Kasumi-1 (cell line): ENCODE measurements around the gene KIAA1755.
A peak's percentile ranks its signal among the peaks of the same experiment; 100 is the strongest.

Experiments
- DNase-seq, 2 experiments: peaks; one replicate each; lab custom pipeline; 2025; lab: John Stamatoyannopoulos, UW

KIAA1755 gene

DNA sequence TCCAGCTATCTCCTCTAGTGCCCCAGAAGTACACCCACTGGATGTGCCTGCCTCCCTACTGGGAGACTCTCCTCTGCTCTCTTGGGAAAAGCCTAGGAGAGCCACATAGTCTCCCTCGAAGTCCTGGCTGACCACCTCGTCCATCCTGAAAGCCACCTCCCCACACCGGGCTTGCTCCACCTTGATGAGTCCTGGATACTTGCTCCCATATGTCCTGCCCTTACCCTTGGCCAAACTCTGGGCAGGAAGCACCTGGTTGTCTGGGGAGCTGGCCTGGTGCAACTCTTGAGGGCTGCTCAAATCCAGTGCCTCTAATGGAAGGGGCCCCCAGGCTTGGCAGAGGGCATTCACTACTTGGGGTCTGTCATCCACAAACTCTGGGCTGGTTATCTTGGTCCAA lies 19.3 kb downstream of the KIAA1755 start:
- DNase-seq, result no peak

GRCh38 chr20:38239441-38239840 lies 21.1 kb downstream of the KIAA1755 start:
- DNase-seq, result no peak

GRCh38 chr20:38238829-38239228 lies 21.7 kb downstream of the KIAA1755 start:
- no peak for DNase-seq

- DNase-seq, result no peak
These were observed 23.2 kb downstream of the KIAA1755 start for GRCh38 chr20:38237381-38237780.

GRCh38 chr20:38231531-38232121 lies 28.9 kb downstream of the KIAA1755 start:
- DNase-seq, result peak; percentile 50 to 55

DNA sequence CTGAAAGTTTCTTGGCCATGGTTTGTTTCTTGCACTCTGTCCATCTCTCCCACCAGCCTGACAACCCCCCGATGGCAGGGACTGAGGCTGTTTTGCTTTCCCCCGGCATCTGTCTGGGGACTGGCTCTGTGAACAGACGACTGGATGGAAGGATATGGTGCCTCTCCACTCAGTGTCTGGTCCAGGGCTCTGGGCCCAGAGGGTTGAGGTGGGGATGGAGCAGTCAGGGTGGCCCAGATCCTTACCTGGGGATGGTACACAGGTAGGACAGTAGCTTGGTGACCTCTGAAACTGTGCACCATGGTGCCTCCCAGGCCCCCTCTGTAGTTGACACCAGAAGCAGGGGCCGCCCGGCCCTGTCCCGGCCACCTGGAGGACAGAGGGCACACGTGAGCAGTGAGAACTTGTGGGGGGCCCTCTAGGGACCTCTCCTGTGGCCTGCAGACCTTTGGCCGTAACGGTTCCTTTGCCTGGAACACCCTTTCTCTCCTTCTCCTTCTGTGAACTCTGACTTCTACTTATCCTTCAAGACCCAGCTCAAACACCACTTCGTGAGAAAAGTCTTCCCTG lies 29.5 kb downstream of the KIAA1755 start:
- DNase-seq, result no peak

DNA sequence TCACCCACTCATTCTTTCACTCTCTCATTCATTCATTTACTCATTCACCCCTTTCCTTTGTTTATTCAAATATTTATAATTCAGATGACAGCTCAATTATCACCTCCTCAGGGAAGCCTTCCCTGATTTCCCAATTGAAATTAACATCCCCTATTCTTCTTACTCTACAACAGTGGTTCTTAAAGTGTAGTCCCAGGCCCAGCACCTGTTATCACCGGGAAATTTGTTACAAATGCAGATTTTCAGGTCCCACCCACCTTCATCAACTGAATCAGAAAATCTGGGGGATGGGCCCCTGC lies 30.3 kb downstream of the KIAA1755 start:
- DNase-seq, result no peak

DNA sequence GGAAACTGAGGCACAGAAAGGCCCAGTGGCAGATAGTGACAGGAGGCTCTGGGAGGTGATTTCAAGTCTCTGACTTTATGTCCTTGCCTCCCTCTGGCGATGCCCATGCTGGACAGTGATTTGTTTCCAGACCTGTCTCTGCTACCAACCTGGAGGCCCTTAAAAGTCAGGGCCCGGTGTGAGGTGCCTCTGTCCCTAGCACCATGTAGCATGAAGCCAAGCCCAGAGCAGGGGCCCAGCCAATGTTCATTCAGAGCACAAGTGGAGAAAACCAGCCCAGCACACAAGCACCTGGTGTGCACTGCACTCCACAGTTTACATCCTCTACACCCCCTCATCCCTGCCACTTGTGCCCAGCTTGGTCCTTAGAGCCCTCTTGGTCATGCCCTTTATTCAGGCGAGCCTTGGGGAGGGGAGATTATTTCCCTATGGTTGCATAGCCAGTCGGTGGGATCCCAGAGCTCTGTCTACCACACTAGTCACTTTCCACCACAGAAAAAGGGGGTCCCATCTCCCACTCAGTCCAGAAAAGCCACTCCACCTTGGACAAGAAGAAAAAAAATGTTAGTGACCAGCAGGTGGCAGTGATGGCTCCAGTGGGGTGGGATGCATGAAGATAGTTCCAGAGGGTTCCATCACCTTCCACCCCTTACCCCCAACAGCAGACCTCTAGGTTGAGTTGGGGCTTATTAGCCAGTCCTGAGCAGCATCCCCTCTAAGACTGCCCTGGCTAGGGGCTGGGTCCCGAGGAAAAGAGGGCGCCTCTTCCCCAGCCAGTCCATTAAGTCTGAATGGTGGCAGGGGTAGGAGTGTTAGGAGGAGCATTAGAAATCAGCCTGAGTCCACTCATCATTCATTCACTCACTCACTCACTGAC lies 30.9 kb downstream of the KIAA1755 start:
- peak; percentile 24 for DNase-seq

DNA sequence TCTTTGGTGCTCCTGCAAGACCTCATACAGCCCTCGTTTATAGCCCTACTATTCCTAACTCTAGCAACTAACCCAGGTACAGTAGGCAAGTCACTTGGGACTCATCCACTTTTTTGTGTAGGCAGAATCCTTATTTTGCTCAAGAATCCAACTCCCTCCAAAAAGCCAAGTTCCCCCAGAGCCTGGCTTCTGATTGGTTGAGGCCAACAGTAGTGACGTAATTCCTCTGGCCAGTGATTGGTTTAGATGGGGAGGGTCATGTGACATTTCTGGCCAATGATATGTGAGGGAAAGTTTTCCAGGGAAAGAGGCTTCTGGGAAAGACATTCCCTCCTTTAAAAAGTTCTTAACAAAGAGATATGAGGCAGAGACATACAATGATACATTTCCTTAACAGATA lies 32.1 kb downstream of the KIAA1755 start:
- DNase-seq, result no peak

- no peak for DNase-seq
These were observed 32.8 kb downstream of the KIAA1755 start for GRCh38 chr20:38227420-38228360.

- DNase-seq, result no peak
These were observed 34.0 kb downstream of the KIAA1755 start for GRCh38 chr20:38226553-38226952.

DNA sequence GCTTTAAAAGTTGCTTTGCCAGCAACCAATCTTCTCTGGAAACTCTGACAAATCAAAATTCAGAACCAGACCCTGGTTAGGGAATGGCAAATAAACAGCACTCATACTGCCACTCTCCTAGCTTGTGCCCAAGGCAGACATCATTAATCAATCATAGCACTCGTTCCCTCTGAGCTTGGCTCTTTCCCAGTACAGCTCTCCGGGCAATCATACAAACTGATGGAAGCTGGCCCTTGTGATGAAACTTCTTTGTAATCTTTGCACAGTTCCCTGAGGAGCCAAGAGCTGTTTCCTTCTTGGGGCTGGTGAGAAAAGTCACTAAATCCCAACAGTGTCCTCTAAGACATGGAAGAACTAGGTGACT lies 34.7 kb downstream of the KIAA1755 start:
- DNase-seq, result no peak

- DNase-seq, result no peak
These were observed 35.2 kb downstream of the KIAA1755 start for GRCh38 chr20:38225240-38225899.

DNA sequence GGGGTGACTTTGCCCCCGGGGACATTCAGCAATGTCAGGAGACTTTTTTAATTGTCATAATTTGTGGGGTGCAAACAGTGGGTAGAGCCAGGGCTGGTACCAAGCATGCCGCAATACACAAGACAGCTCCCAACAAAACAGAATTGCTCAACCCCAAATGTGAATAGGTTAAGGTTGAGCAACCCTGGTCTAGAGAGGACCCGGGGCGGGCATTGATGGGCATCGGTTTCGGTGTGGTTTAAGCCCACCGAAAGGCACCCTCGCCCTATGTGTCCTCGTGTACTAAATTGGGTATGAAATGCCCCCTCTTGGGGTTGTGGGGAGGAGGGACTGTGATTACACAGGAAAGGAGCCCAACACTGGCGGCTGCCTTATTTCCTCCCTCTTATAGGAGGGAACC lies 36.0 kb downstream of the KIAA1755 start:
- DNase-seq, result no peak

DNA sequence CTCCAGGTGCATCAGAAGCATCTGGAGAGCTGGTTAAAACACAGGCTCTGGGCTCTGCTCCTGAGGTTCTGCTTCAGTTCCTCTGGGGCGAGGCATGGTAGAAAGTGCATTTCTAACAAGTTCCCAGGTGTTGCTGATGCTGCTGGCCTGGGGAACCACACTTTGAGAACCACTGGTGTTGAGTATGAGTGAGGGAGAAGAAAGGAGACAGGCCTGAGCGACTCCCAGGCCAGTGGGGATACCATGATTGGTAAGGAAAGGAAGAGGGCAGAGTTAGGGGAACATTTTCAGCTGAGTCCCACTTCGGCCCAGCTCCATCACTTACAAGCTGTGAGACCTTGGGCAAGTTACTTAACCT lies 36.8 kb downstream of the KIAA1755 start:
- no peak for DNase-seq

- no peak for DNase-seq
These were observed 37.4 kb downstream of the KIAA1755 start for GRCh38 chr20:38222923-38223742.

DNA sequence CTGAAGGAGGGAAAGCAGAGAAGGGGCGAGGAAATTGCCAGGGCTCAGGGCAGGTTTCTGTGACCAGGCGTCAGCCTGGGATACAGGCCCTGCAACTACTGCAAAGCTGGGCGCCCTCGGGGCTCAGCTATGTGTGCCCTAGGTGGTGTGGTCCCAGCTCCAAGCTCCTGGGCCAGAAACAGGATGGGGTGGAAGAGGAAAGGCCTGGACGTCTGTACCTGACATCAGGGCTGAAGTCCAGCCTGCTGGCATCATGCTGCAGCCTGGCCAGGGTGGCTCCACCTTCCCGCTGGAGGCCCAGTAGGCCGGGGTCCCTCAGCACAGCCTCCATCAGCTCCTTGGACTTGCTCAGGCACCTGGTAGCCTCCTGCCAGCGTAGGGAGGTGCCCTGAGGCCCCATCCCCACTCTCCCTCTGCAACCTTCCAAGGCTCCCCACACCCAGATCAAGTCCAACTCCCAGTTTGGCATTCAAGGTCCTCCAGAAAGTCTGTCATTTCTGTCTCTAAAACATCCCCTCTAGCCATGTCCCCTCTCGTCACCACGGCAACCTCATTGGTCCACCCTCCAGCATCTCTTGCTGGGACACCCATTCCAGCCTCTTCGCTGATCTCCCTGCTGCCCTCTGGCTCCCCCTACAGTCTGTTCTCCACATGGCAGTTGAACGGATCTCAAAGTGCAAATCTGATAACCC lies 38.2 kb downstream of the KIAA1755 start:
- DNase-seq, result peak; percentile 57 to 67

DNA sequence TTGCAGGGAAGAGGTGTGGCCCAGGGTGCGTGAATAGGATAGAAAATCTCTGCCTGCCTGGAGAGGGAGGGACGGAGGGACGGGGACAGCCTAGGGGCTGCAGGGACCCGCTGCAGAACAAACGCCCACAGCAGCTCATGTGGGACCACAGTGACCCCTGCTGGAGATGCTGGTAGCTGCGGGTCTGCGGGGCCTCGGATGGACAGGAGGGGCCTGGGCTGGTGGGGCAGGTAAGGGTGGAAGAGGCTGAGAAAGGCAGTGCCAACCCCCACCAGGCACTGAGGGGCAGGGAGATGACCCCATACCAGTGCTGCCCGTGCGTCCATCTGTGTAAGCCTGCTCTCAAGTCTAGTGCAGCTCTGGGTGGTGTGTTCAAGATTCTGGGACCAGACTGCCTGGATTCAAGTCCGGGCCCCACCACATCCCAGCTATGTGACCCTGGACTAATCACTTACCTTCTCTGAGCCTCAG lies 39.4 kb downstream of the KIAA1755 start:
- peak; percentile 45 to 62 for DNase-seq

DNA sequence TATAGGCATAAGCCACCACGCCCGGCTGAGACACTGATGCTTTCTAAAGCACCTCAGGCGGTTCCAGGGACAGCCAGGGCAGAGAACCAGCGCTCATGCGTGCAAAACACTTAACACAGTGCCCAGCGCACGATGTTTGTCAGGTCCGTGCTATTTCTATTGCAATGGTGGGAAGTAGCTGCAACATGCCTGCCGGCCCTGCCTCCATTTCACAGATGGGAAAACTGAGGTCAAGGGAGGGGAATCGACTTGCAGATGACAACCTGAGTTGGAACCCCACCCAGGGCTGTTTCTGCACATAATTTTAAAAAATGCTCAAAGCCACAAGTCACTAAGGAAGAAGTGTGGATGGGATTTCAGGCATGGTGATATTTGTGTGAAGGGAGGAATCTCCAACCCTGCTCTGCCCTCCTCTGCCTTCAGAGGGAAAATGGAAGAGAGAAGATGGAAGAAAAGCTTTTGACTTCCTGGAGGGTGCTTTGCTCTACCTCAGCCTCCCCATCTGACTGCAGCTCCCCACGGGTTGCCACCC lies 39.9 kb downstream of the KIAA1755 start:
- no peak for DNase-seq
